ENCODE results near the gene TBC1D21.

Gene TBC1D21

GRCh38 chr15:73927003-73927475 is 53.7 kb downstream of the TBC1D21 start:
- DNase-seq (ENCODE audit: low read depth): peak; percentile 64
- Histone ChIP-seq H3K4me3 (ENCODE audit: low read length) (peak overlapping the region; percentile 84), H3K9ac (ENCODE audit: low read length) (peak overlapping the region; percentile 85), H3K9me3 (ENCODE audit: control insufficient read depth, low read length) (no peaks in the 10 kb centered on the region), H3K36me3 (ENCODE audit: control insufficient read depth, insufficient read depth, low read length, severe bottlenecking) (no peaks in the 10 kb centered on the region), H3K27me3 (replicated peaks; ENCODE audit: control insufficient read depth, insufficient read depth, low read length) (no peaks in the 10 kb centered on the region), H3K4me1 (ENCODE audit: control insufficient read depth, insufficient read depth, low read length) (peaks cover 81% of the 10 kb centered on the region)

GRCh38 chr15:73927476-73928240 is 54.3 kb downstream of the TBC1D21 start:
- H3K4me1 ChIP-seq (ENCODE audit: control insufficient read depth, insufficient read depth, low read length): peaks cover 78% of the 10 kb centered on the region
- H3K27me3 ChIP-seq (replicated peaks; ENCODE audit: control insufficient read depth, insufficient read depth, low read length): no peaks in the 10 kb centered on the region
- H3K9me3 ChIP-seq (ENCODE audit: control insufficient read depth, low read length): no peaks in the 10 kb centered on the region
- H3K36me3 ChIP-seq (ENCODE audit: control insufficient read depth, insufficient read depth, low read length, severe bottlenecking): no peaks in the 10 kb centered on the region
- DNase-seq (ENCODE audit: low read depth): peak; percentile 80
- H3K4me3 ChIP-seq (ENCODE audit: low read length): peak overlapping the region; percentile 84
- H3K9ac ChIP-seq (ENCODE audit: low read length): peak overlapping the region; percentile 85

- Histone ChIP-seq H3K4me3 (ENCODE audit: low read length) (peak overlapping the region; percentile 84), H3K27me3 (replicated peaks; ENCODE audit: control insufficient read depth, insufficient read depth, low read length) (no peaks in the 10 kb centered on the region), H3K9ac (ENCODE audit: low read length) (peak overlapping the region; percentile 85), H3K4me1 (ENCODE audit: control insufficient read depth, insufficient read depth, low read length) (peaks cover 75% of the 10 kb centered on the region), H3K36me3 (ENCODE audit: control insufficient read depth, insufficient read depth, low read length, severe bottlenecking) (no peaks in the 10 kb centered on the region), H3K9me3 (ENCODE audit: control insufficient read depth, low read length) (no peaks in the 10 kb centered on the region)
- DNase-seq (ENCODE audit: low read depth): no peak
These were observed 54.8 kb downstream of the TBC1D21 start for GRCh38 chr15:73928241-73928579.

- peak overlapping the region; percentile 84 for H3K4me3 ChIP-seq (ENCODE audit: low read length)
- peak overlapping the region; percentile 85 for H3K9ac ChIP-seq (ENCODE audit: low read length)
- H3K27me3 ChIP-seq (replicated peaks; ENCODE audit: control insufficient read depth, insufficient read depth, low read length): no peaks in the 10 kb centered on the region
- H3K9me3 ChIP-seq (ENCODE audit: control insufficient read depth, low read length): no peaks in the 10 kb centered on the region
- peaks cover 66% of the 10 kb centered on the region for H3K4me1 ChIP-seq (ENCODE audit: control insufficient read depth, insufficient read depth, low read length)
- no peaks in the 10 kb centered on the region for H3K36me3 ChIP-seq (ENCODE audit: control insufficient read depth, insufficient read depth, low read length, severe bottlenecking)
- DNase-seq (ENCODE audit: low read depth): peak; percentile 68
These were observed 55.7 kb downstream of the TBC1D21 start for GRCh38 chr15:73928971-73929627.

GRCh38 chr15:73930371-73930770 is 57.0 kb downstream of the TBC1D21 start:
- H3K9me3 ChIP-seq (ENCODE audit: control insufficient read depth, low read length): no peaks in the 10 kb centered on the region
- H3K4me1 ChIP-seq (ENCODE audit: control insufficient read depth, insufficient read depth, low read length): peaks cover 61% of the 10 kb centered on the region
- H3K4me3 ChIP-seq (ENCODE audit: low read length): peak overlapping the region; percentile 84
- H3K9ac ChIP-seq (ENCODE audit: low read length): peak overlapping the region; percentile 85
- DNase-seq (ENCODE audit: low read depth): peak; percentile 95
- H3K36me3 ChIP-seq (ENCODE audit: control insufficient read depth, insufficient read depth, low read length, severe bottlenecking): no peaks in the 10 kb centered on the region
- no peaks in the 10 kb centered on the region for H3K27me3 ChIP-seq (replicated peaks; ENCODE audit: control insufficient read depth, insufficient read depth, low read length)

GRCh38 chr15:73930790-73931281 is 57.5 kb downstream of the TBC1D21 start:
- H3K4me3 ChIP-seq (ENCODE audit: low read length): peak overlapping the region; percentile 84
- H3K27me3 ChIP-seq (replicated peaks; ENCODE audit: control insufficient read depth, insufficient read depth, low read length): no peaks in the 10 kb centered on the region
- H3K4me1 ChIP-seq (ENCODE audit: control insufficient read depth, insufficient read depth, low read length): peaks cover 60% of the 10 kb centered on the region
- peak; percentile 88 for DNase-seq (ENCODE audit: low read depth)
- peak overlapping the region; percentile 85 for H3K9ac ChIP-seq (ENCODE audit: low read length)
- no peaks in the 10 kb centered on the region for H3K9me3 ChIP-seq (ENCODE audit: control insufficient read depth, low read length)
- H3K36me3 ChIP-seq (ENCODE audit: control insufficient read depth, insufficient read depth, low read length, severe bottlenecking): no peaks in the 10 kb centered on the region

- H3K4me3 ChIP-seq (ENCODE audit: low read length): no peak overlapping the region
- no peaks in the 10 kb centered on the region for H3K27me3 ChIP-seq (replicated peaks; ENCODE audit: control insufficient read depth, insufficient read depth, low read length)
- peaks cover 64% of the 10 kb centered on the region for H3K4me1 ChIP-seq (ENCODE audit: control insufficient read depth, insufficient read depth, low read length)
- peak overlapping the region; percentile 85 for H3K9ac ChIP-seq (ENCODE audit: low read length)
- no peaks in the 10 kb centered on the region for H3K9me3 ChIP-seq (ENCODE audit: control insufficient read depth, low read length)
- H3K36me3 ChIP-seq (ENCODE audit: control insufficient read depth, insufficient read depth, low read length, severe bottlenecking): no peaks in the 10 kb centered on the region
- no peak for DNase-seq (ENCODE audit: low read depth)
These were observed 58.1 kb downstream of the TBC1D21 start for GRCh38 chr15:73931441-73931840.

- Histone ChIP-seq H3K9me3 (ENCODE audit: control insufficient read depth, low read length) (no peaks in the 10 kb centered on the region), H3K9ac (ENCODE audit: low read length) (peak overlapping the region; percentile 33), H3K4me1 (ENCODE audit: control insufficient read depth, insufficient read depth, low read length) (peaks cover 66% of the 10 kb centered on the region), H3K4me3 (ENCODE audit: low read length) (no peak overlapping the region), H3K27me3 (replicated peaks; ENCODE audit: control insufficient read depth, insufficient read depth, low read length) (no peaks in the 10 kb centered on the region), H3K36me3 (ENCODE audit: control insufficient read depth, insufficient read depth, low read length, severe bottlenecking) (no peaks in the 10 kb centered on the region)
- no peak for DNase-seq (ENCODE audit: low read depth)
These were observed 59.2 kb downstream of the TBC1D21 start for GRCh38 chr15:73932381-73933191.

GRCh38 chr15:73934281-73934680 is 60.9 kb downstream of the TBC1D21 start:
- no peaks in the 10 kb centered on the region for H3K9me3 ChIP-seq (ENCODE audit: control insufficient read depth, low read length)
- H3K4me1 ChIP-seq (ENCODE audit: control insufficient read depth, insufficient read depth, low read length): peaks cover 57% of the 10 kb centered on the region
- H3K4me3 ChIP-seq (ENCODE audit: low read length): no peak overlapping the region
- H3K9ac ChIP-seq (ENCODE audit: low read length): no peak overlapping the region
- H3K36me3 ChIP-seq (ENCODE audit: control insufficient read depth, insufficient read depth, low read length, severe bottlenecking): no peaks in the 10 kb centered on the region
- no peak for DNase-seq (ENCODE audit: low read depth)
- no peaks in the 10 kb centered on the region for H3K27me3 ChIP-seq (replicated peaks; ENCODE audit: control insufficient read depth, insufficient read depth, low read length)

- no peaks in the 10 kb centered on the region for H3K9me3 ChIP-seq (ENCODE audit: control insufficient read depth, low read length)
- H3K4me1 ChIP-seq (ENCODE audit: control insufficient read depth, insufficient read depth, low read length): peaks cover 57% of the 10 kb centered on the region
- H3K9ac ChIP-seq (ENCODE audit: low read length): peak overlapping the region; percentile 14
- no peak overlapping the region for H3K4me3 ChIP-seq (ENCODE audit: low read length)
- H3K27me3 ChIP-seq (replicated peaks; ENCODE audit: control insufficient read depth, insufficient read depth, low read length): no peaks in the 10 kb centered on the region
- no peaks in the 10 kb centered on the region for H3K36me3 ChIP-seq (ENCODE audit: control insufficient read depth, insufficient read depth, low read length, severe bottlenecking)
- DNase-seq (ENCODE audit: low read depth): no peak
These were observed 62.2 kb downstream of the TBC1D21 start for GRCh38 chr15:73935547-73935946.

GRCh38 chr15:73936181-73936580 is 62.8 kb downstream of the TBC1D21 start:
- DNase-seq (ENCODE audit: low read depth): no peak
- Histone ChIP-seq H3K36me3 (ENCODE audit: control insufficient read depth, insufficient read depth, low read length, severe bottlenecking) (no peaks in the 10 kb centered on the region), H3K27me3 (replicated peaks; ENCODE audit: control insufficient read depth, insufficient read depth, low read length) (no peaks in the 10 kb centered on the region), H3K4me1 (ENCODE audit: control insufficient read depth, insufficient read depth, low read length) (peaks cover 57% of the 10 kb centered on the region), H3K9me3 (ENCODE audit: control insufficient read depth, low read length) (no peaks in the 10 kb centered on the region), H3K9ac (ENCODE audit: low read length) (peak overlapping the region; percentile 14), H3K4me3 (ENCODE audit: low read length) (no peak overlapping the region)

All from adipocyte (in vitro differentiated cells).